Ureter (tissue), 1 donor: ENCODE measurements around the gene ZDHHC11. TPM values are rescaled to one million over a fixed set of nuclear protein-coding genes. Genes with fewer than 3 reads are reported as not detected.
"Not testable (repeated sequence)": the region's sequence is repeated elsewhere in the genome, so short reads cannot be mapped to it uniquely, and the experiment has no call there.

Source experiments
- DNase-seq: peaks from one replicate; pipeline ENCODE4 v3.0.0-alpha.2; 2020; ENCODE audit warnings: low spot score
- total RNA-seq: library from RNA; stranded (reverse); gene quantifications from one replicate; pipeline ENCODE4 v1.2.4, GENCODE V29; 2023
- donor health status: DM: yes; HTN: yes; CAD: no.

Gene ZDHHC11
- total RNA-seq, 1 donor from 2014 or later, result 39.5 TPM

DNA sequence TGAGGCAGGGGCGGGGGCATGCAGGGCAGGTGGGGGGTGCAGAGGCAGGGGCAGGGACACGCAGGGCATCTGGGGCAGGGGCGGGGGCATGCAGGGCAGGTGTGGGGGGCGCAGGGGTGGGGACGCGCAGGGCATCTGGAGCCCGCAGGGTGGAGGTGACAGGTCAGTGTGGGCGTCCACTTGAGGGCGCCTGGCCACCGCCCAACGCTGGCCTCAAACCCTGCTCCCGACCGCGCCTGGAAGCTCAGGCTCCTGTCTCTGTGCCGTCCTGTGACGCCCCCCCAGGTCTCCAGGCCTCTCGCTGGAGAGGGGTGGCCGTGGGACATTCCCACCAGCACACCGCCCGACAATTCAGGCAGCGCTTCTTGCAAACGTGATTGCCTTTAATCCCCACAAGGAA is 6.9 kb downstream of the ZDHHC11 start:
- DNase-seq, result peak; percentile 49

DNA sequence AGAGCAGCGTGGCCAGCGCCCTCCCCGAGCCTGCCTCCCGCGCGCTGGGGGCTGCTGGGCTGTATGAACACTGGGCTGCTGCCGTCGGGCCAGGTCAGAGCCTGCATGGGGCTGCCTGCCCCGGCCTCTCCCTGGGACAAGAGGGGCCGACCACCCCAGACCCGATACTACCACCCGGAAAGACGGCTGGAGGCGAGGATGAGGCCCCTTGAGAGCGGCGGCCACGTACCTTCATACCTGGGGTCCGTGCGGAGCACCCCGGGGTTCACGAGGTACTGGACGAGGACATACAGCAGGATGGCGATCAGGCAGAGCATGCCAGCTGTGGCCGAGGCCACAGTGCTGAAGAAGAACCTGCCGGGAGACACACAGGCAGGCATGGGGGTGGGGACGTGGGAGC is 7.4 kb downstream of the ZDHHC11 start:
- DNase-seq, result peak; percentile 42

DNA sequence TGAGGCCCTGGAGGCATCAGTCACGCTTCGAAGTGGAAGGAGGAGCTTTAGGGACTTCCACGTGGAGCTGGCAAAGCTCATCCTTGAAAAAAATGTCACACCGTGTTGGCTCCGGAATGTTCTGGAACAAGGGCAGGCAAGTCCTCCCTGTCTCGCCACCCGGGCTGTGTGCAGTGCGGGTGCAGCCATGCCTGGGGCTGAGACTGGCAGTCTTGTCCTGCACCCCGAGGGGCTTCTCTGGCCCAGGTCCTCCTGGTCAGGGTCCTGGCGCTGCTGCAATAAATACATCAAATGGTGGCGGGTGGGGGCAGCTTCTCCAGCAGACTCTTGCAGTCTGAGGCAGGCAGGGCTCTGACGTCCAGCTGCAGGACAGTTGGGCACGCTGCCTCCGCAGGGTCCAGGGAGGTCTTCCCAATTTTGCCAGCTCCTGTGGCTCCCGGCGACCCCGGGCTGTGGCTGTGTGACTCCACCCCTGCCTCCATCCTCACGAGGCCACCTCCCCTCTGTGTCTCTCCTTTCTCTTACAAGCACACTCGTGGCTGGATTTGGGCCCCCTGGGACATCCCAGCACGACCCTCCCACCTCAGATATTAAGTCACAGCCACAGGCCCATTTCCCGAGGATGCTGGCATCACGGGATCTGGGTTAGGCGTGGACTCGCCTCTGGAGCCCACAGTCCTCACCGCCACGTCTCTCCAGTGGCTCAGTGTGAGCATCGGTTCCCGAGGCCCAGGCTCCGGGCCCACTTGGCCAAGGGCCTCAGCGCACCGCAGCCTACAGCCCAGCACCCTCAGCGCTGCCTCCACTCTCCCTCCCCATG is 8.2 kb downstream of the ZDHHC11 start:
- peak; percentile 42 for DNase-seq

DNA sequence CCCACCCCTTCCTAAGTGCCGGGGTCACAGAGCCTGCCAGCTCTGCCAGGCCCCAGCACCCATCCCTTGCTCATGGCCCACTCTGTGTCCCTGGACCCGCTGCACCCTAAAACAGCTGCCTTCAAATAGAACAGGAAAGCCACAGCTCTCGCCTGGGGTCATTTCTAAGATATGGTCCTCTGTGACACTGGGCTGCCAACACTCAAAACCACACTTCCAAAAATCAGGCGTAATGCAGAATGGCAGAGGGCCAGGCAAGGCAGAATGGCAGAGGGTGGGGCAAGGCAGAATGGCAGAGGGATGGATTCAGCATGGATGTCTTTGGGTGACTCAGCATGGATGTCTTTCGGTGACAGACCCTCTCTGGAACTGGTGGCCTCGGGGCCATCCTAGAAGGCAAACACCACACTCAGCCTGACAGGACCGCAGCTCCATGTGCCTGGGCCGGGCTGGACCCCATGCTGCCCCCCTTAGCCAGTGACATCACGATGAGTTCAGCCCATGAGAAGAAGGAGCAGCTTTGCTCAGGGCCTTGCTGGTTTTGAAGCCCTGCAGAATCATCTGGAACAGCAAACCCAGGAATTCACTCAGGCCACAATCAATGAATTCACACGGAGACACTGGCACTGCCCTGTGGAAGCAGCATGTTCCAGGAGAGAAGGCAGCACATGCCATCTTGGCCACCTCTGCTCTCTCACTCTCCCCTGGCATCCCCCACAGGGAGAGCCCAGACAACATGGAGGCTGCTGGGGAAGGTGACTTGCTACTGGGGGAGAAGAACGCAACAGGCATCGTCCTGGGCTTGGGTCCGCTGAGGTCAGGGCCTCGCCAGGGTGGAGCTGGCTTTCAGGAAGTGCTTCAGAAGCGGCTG is 9.0 kb downstream of the ZDHHC11 start:
- DNase-seq, result peak; percentile 41

DNA sequence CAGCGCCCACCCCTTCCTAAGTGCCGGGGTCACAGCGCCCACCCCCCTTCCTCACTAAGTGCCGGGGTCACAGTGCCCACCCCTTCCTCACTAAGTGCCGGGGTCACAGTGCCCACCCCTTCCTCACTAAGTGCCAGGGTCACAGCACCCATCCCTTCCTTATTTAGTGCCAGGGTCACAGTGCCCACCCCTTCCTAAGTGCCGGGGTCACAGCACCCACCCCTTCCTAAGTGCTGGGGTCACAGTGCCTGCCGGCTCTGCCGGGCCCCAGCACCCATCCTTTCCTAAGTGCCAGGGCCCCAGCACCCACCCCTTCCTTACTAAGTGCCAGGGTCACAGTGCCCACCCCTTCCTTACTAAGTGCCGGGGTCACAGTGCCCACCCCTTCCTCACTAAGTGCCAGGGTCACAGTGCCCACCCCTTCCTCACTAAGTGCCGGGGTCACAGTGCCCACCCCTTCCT is 9.8 kb downstream of the ZDHHC11 start:
- DNase-seq, result peak; percentile 38

DNA sequence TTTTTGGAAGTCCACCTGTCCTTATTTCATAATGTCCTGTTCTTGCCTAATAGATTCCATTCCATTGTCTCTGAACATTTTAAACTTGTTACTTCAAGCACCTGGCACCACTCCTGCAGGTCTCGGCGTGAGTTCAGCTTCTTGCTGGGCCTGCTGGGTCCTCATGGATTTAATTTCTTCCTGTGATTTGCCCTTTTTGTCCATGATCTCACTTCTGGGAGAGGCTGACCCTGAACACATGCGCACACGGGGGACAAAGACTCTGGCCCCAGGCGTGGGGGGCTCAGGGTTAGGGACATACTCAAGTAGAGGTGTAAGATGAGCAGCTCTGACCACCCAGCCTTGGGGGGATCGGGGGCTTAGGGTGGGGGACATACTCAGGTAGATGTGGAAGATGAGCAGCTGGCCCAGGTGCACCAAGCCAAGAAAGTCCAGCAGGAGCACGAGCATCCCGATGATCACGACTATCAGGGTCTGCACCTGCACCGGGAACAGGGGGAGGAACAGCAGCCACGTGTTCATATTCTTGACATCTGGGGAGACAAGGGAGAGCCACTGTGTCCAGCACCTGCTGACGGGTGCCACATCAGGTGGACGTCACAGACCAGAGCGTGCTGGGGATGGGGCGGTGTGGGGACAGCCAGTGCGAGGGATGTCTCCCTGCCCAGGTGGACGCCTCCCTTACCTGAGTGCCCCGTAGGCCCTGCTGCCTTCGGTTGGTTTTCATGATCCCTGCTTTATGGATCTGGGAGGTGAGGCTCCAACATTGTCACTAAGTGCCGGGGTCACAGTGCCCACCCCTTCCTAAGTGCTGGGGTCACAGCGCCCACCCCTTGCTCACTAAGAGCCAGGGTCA is 10.4 kb downstream of the ZDHHC11 start:
- peak; percentile 60 for DNase-seq

DNA sequence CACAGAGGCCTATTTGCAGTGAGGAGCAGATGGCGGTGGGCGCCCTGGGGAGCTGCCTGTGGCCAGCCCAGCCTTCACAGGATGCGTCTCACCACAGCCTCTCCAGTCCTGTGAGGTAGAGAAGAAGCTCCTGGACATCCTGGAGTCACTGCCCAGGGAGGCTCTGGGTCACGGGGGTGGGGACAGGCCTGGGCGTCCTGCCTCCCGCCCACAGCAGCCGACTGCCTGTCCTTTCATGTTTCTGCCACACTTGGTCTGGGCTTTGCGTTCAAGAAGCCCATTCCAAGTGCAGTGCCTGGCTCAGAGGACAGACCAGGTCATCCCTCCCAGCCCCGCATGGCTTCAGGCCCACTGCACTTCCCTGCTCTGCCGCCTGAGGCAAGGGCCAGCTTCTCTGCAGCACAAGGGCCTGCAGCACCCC is 12.3 kb downstream of the ZDHHC11 start:
- DNase-seq, result peak; percentile 51

DNA sequence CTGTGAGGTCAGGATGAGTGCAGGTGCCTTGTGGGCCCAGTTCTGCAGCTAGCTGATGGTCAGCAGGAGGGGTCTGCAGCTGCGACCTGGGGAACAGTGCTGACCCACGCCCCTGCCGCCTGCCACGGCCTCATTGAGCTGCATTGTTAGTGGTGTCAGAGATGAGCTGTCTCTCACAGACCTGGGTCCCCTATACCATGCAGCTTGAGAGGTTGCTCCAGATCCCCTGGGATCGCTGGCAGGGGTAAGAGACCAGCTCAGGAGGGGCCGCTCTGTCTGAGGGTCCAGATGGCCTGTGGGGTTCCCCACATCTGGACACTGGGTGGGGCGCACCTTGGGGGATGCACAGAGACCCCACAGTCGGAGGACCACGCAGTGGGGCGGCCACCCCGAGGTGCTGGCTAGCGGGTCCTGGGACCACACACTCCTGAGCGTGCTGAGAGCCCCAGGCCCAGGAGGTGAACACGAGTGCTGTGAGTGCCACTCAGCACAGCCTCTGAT is 13.1 kb downstream of the ZDHHC11 start:
- DNase-seq, result peak; percentile 36

DNA sequence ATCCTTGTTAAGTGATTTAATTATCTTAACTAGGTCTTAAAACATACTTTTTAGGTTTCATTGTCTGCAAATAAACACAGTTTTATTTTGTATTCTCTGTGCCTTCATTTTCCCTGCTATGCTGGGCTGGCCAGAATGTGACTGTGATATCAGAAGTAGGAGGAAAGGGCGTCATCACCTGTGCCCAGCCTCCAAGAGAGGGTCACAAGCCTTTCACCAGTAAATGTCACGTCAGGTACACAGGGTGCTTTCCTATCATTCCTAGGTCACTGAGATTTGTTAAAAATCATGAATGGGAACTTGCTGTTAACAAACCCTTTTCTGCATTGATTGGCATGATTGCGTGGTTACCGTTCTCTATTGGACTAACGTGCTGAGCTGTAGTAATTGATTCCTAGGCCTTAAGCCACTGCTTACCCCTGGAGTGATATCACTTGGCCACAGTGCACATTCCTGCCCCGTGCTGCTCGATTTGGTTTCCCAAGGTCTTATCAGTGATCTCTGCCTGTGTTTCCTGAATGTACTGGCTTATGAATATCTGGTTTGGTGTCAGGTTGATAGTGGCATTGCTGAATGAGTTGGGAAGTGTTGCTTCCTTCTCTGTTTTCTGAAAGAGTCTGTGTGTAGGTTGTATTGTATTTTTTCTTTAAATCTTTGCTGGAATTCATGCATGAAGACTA is 14.7 kb downstream of the ZDHHC11 start:
- peak; percentile 41 for DNase-seq

DNA sequence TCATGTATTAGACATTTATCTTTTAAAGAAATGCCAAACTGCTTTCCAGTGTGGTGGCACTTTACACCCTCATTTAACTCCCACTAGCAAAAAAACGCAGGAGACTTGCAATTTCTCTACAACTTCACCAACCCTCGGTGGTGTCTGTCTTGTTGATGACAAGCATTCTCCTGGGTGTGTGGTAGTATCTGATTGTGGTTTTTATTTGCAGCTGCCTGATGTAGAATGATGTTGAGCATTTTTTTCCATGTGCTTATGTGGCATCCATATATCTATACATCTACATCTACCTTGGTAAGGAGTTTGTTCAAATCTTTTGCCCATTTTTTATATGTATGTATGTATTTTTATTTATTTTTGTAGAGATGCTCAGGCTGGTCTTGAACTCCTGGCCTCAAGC is 16.8 kb downstream of the ZDHHC11 start:
- DNase-seq, result not testable (repeated sequence)

DNA sequence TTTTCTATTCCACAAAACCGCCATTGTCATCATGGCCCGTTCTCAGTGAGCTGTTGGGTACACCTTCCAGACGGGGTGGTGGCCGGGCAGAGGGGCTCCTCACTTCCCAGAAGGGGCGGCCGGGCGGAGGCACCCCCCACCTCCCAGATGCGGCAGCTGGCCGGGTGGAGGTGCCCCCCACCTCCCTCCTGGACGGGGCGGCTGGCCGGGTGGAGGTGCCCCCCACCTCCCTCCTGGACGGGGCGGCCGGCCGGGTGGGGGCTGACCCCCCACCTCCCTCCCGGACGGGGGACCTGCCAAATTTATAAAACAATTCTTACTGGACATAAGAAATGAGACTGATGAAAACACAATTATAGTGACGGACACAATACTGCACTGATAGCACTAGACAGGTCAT is 22.6 kb downstream of the ZDHHC11 start:
- not testable (repeated sequence) for DNase-seq

DNA sequence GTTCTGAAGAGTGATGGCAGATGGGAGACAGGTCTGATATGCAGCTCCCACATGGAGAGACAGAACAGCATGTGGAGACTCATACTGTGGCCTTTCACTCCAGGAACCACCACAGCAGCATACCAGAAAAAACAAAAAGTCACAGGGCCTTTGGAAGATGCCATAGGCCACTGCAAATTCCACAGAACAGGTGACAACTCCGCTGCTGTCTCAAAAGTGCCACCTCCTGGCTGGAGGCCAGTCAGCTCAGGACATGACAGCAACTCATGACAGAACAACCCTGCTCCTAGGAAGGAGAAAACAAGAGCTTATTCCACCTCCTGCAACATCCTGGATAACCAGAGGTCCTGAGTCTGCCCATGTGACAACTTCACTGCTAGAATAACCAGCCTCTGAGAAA is 25.2 kb downstream of the ZDHHC11 start:
- not testable (repeated sequence) for DNase-seq

DNA sequence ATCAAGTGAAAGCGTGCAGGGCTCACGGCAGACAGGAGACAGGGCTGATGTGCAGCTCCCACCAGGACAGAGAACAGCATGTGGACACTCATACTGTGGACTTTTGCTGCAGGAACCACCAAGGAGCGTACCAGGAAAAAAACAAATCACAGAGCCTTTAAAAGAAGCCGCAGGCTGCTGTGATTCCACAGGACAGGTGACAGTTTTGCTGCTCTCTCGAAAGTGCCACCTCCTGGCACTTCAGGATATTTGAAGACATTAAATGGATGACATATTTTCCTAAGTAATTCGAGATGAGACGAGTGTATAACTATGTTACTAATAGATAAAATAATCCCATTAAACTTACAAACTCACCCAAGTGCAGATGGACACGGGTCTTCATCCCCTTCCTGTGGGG is 29.3 kb downstream of the ZDHHC11 start:
- no peak for DNase-seq

DNA sequence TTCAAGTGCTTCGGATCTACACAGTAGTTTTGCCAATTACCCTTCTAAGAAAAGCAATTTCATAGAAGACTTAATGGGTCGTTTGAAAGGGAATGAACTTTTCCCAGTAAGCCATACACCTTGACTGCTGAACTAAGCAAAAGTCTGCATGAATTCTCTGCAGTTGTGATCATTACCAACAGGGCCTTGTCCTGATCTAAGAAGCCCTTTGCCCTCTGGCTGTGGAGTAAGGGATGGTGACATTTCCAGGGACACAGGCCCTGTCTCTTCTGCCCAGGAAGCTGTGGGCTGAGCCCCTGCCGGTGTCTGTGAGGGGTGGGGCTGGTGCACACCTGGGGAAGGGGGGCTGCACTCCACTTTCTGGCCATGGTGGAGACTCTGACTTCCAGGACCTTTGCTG is 30.5 kb downstream of the ZDHHC11 start:
- DNase-seq, result no peak

DNA sequence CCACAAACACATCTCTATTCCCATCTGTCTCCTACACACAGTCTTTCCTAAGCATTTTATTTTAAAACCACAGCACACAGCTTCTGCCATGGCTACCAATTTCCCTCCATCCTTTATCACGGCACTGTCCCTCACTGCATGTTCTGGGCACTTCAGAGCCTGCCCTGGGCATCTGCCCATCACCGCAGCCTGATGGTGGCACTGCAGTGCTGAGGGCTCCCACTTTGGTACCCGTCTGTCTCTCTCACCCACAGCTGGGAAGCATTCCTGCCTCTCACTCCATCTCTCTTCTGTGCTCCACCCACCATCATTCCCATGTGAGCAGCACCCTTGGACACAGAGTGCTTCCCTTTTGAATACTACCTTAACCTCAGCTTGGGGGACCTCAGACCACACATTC is 31.7 kb downstream of the ZDHHC11 start:
- no peak for DNase-seq

DNA sequence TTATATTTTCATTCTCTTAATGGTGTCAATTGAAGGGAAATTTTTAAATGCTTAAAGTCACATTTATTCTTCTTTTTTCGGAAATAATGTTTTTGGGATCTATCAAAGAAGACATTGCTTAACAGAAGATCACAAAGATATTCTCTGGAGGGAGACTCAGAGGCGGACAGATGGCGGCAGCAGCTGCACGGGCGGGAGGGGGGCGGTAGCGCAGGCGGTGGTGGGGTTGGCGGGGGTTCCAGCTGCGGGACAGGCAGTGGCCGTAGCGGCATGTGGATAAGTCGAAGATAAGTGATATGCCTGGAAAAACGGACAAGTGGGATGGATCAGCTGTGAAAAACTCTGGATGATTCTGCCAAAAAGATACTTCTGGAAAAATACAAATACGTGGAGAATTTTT is 34.6 kb downstream of the ZDHHC11 start:
- DNase-seq, result no peak

DNA sequence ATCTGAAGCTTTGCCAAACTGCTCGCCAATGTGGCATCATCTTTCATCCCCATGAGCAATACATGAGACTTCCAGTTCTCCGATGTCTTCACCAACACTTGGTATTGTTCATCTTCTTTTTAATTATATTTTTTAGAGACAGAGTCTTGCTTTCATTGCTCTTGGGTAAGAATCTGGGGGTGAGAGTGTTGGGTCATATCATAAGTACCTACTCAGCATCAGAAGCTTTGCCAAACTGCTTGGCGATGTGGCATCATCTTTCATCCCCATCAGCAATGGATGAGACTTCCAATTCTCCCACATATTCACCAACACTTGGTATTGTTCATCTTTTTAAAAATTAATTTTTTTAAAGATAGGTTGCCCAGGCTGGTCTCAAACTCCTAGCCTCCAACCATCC is 35.3 kb downstream of the ZDHHC11 start:
- DNase-seq, result no peak

DNA sequence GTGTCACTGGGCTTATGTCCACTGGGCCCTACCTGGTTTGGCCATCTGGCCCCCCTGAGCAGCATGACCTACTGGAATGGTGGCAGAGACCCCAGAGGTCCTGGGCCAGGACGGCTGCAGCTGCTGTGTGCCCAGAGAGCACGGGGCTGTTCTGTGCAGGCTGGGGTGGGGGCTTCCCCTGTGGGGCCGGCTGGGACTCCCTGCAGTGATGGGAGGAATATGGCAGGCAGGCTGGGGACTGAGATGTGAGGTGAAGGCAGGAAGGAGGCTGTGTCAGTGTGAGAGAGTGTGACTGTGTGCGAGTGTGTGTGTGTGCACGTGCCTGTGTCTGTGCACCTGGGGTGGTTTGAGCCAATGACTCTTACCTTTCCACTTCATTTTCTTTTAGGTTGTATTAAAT is 37.2 kb downstream of the ZDHHC11 start:
- not testable (repeated sequence) for DNase-seq

DNA sequence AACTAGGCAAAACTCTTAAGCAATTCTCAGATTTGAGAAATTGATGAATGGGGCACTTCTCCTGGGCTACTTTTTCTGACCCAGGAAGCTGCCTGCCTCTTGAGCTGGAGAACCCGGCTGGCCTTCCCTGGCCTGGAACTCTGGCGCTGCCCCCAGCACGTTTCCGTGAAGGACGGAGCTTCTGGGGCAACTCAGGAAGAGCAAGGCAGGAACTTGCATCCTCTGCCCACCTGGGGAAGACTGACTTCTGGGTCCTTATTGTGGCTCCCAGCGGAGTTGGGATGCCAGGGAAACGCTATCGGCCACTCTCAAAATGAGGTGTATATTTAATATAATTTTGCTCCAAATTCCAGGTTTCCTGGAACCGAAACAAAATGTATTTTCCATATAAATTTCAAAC is 39.4 kb downstream of the ZDHHC11 start:
- DNase-seq, result not testable (repeated sequence)

DNA sequence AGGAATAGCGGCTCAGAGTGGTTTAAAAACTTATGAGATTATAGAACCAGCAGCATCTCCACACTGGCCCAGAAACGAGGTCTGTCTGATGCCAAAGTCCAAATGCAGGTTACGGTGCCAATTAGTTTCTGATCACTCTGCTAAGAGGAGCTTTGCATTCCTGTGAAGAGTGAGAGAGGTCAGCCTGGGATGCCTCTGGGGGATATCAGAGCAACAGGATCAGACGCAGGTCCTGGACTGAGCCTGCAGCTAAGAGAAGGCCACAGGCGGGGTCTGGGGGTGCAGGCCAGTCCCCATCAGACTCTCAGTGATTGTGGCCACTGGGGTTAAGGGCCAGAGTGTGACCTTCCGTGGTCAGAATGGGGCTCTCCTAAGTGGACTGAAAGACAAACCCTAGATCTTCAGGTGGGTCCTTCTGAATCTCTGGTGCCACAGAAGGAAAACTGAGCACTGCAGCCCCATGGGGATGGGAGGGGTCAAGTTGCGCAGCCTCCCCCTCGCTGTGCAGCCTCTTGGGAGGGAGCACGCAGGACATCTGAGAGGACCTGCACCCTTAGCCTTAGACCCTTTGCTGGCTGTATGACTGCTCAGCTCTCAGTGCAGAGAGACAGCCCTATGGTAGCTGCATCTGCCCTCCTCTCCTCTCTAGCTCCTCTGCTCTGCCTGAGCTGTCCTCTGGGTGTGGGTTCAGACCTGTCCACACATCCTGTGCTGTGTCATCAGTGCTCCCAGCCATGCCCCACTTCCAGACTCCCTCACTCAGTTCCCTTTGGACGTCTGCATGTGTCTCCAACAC is 42.9 kb downstream of the ZDHHC11 start:
- DNase-seq, result not testable (repeated sequence)
